Cardiac septum (tissue), 1 donor: ENCODE results near the gene KHSRP. TPM values are rescaled to one million over a fixed set of nuclear protein-coding genes. Genes with fewer than 3 reads are reported as not detected.
"Not testable (repeated sequence)": the region's sequence is repeated elsewhere in the genome, so short reads cannot be mapped to it uniquely, and the experiment has no call there.

ENCODE experiments used
- DNase-seq: peaks from one replicate; pipeline ENCODE4 v3.0.0-alpha.2; 2020; ENCODE audit warnings: low spot score
- intact Hi-C: fragments of 100-400 bp; cut with DNase I; formaldehyde crosslinking; loops from one replicate; pipeline ENCODE4 v1.14.0; 2022
- total RNA-seq: library from RNA; stranded (reverse); fragmentation: NEBNext Ultra II Directional; extraction: Animal tissue kit (Norgen Biotek cat#: 25700); gene quantifications from one replicate; pipeline ENCODE4 v1.2.1, GENCODE V29; 2021
- donor health status: DM: no; HTN: no; CAD: no.

Gene KHSRP
- total RNA-seq, 1 donor from 2014 or later = 87.6 TPM

- no peak for DNase-seq
- intact Hi-C loops = loop anchor here (5.0 kb wide), 1 partner anchor 49 kb away; the partner anchor contains the start of gene ALKBH7
These were observed 3.3 kb downstream of the KHSRP start for GRCh38 chr19:6421075-6422014.

- DNase-seq = no peak
- intact Hi-C loops = no loop called here
These were observed 6.1 kb downstream of the KHSRP start for GRCh38 chr19:6418562-6418932.

- no peak for DNase-seq
- intact Hi-C loops = no loop called here
These were observed 6.7 kb downstream of the KHSRP start for GRCh38 chr19:6417713-6418561.

- DNase-seq = no peak
- intact Hi-C loops = no loop called here
These were observed 7.8 kb downstream of the KHSRP start for GRCh38 chr19:6416658-6417405.

GRCh38 chr19:6415591-6416190 is 8.9 kb downstream of the KHSRP start:
- no peak for DNase-seq
- intact Hi-C loops = no loop called here

GRCh38 chr19:6414793-6415590 is 9.6 kb downstream of the KHSRP start:
- intact Hi-C loops = no loop called here
- no peak for DNase-seq

DNA sequence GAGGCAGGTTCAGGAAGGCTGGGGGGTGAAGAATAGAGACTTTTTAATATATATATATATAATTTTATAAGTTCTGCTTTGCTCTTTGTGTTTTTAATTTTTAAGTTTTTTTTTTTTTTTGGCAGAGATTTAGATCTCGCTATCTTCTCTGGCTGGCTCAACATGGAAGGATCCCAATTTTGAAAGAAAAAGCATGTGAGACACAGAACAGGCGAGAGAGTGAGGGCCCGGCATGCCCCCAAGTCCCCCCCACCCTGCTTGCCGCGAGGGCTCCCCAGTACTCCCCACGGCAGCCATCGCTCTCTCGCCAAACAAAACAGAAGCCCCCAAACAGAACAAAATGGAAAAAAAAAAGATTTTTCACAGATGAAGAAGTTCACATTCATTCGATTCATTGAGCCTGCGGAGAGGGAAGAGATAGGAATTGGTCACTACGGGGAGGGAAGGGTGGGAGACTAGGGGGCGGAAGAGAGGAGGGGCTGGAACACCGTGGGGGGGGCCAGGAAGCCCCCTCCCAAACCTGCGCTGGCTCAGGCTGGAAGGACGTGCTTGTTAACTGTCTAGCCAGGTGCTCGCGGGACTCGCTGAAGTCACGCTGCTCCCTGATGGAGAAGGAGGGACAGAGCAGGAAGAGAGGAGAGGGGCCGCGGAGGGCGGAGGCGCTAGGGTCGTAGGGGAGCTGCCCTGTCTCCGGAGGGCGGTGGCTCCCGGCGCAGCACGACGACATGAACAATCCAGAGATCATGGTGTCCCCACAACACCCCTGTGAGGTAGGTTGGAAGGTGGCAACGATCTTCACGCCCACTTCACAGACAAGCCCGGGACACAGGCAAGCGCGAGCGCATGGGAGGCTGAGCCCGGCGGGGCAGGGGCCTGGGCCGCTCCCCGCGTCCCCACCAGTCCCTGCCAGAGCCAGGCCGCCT is 10.6 kb downstream of the KHSRP start:
- intact Hi-C loops = no loop called here

DNA sequence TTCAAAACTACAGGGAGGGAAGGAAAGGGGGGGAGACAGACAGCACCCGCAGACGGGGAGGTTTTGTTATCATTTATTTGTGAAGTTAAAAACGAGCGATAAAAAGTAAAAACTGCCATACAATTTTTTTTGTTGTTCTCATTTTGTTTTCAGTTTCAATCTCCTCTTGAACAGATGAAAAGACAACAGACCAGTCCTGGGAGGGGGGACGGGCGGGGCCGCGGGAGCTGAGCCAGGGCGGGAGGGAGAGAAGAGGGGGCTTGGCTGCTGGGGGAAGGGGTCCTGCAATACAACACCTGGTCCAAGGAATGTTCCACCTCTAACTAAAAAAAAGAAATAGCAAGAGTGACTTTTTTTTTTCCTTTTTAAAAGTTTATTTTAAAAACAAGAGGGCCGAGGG is 11.3 kb downstream of the KHSRP start:
- intact Hi-C loops = no loop called here

More for the DNA sequence above, 10.6 kb downstream of the KHSRP start:
- no peak for DNase-seq

DNA sequence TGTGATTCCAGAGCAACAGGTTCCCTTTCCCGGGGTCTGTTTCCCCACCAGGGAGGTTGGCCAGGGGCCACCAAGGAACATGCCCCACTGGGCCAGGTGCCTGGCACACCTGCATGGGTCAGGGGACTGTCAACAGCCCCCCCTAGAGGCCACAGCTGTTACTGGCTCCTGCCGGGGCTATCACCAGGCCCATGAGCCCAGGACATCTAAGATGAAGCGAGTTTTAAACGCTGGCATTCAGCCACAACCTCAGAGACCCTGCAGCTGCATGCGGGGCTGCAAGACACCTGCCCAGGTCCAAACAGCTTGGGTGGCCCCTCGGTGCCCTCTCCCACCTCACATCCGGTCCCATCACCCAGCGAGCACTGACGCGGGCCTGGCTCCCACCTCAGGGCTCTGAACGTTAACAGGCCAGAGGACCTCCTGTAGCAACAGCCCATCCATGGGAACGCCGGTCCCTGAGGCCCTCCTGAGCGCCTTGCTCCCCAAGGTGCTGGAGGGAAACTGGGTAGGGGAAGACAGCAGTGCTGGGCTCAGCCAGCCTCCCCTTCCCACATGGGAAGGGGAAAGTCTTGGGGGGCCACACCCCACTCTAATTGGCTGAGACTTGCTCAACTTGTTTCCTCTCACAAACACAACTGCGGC is 12.0 kb downstream of the KHSRP start:
- DNase-seq = no peak
- intact Hi-C loops = no loop called here

More for the DNA sequence above, 11.3 kb downstream of the KHSRP start:
- no peak for DNase-seq

DNA sequence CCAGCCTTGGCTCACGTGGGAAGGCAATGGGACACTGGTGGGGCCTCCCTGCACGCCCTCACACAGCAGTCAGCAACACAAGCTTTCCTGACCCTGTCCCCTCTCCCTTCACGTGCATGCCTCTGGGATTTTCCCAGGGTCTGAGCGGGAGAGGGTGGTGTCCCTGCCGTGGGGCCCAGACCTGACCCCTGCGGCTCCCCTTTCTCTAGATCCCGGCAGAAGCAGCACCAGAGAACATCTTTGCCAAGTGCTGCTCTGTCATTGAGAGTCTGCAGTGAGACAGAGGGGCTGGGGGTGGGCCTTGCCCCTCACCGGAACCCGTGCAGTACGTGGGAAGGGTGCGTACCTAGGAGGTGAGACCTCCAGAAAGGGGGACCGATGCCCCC is 12.6 kb downstream of the KHSRP start:
- intact Hi-C loops = no loop called here
- DNase-seq = no peak

DNA sequence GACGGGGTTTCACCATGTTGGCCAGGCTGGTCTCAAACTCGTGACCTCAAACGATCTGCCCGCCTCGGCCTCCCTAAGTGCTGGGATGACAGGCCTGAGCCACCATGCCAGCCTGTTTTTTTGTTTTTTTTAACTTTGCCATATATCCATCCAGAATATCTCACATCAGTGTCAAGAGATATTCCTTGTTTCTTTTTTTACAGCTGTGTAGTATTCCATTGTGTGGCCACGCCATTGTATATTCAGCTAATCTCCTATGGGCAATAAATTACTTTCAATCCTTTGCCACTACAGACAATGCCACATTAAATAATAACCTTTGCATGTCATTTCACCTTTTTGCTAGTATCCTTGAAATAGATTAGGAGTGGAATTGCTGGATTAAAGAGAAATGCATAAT is 15.3 kb downstream of the KHSRP start:
- intact Hi-C loops = no loop called here
- DNase-seq = no peak

GRCh38 chr19:6406401-6406800 is 18.2 kb downstream of the KHSRP start:
- DNase-seq = no peak
- intact Hi-C loops = no loop called here

DNA sequence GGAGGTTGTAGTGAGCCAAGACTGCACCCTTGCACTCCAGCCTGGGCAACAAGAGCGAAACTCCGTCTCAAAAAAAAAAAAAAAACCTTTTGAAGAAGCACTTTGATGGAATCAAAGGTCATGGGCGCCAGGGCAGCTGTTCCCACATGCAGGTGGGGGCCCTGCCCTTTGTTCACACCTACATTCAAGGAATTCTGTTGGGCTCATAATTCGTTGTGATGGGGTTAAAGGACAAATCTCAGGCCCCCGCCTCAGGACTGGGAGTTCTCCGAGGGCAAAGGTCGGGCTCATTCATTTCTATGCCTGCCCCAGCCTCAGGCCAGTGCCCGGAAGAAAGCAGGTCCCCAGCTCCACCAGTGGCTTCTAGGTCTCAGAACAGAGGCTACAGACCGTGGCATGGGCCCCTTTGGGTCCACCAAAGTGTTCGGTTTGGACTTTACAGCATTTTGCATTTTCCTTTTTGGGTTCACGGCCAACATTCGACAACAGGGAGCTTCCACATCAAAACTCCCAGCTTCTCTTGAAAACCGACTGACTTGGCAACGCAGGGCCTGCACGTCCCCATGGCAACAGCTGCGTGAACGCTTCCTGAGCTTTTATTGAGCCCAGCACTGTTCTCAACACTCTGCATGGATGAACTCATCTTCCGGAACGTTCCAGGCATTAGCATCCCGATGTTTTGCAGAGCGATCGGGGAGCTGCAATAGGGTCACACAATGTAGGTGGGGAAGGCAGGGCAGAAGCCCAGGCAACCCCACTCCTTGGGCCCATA is 21.6 kb downstream of the KHSRP start:
- intact Hi-C loops = no loop called here
- DNase-seq = no peak

DNA sequence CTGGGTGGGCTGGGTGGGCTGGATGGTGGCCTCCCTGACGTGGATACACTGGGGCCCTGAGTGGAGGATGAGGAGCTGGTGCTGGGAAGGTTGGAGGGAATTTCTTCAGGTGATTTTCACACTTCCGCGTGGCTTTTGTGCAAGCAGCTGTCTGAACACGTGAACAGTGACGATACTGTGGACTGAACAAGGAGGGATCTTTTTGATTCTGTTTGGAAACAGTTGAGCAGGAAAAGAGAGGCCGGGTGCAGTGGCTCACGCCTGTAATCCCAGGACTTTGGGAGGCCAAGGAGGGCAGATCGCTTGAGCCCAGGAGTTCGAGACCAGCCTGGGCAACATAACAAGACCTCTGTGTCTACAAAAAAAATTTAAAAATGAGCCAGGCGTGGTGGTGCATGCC is 22.6 kb downstream of the KHSRP start:
- DNase-seq = no peak
- intact Hi-C loops = no loop called here

- DNase-seq, intact Hi-C loops: not testable (repeated sequence)
These were observed 24.3 kb downstream of the KHSRP start for GRCh38 chr19:6400062-6400944.
